Posterior cingulate gyrus (tissue), 11 donors: Measurements from ENCODE around the gene FGR.
"Not testable (repeated sequence)": the region's sequence is repeated elsewhere in the genome, so short reads cannot be mapped to it uniquely, and the experiment has no call there.

Experiments
- DNase-seq, 10 donors: peaks; one replicate each; pipeline versions ENCODE4 v3.0.0 to v3.0.0-alpha.2; 2020 to 2021; ENCODE audit warnings: mixed read lengths in 3 of 10
- intact Hi-C: fragments of 100-400 bp; cut with DNase I; formaldehyde crosslinking; loops from one replicate; pipeline ENCODE4 v1.15.1; 2023

FGR gene

DNA sequence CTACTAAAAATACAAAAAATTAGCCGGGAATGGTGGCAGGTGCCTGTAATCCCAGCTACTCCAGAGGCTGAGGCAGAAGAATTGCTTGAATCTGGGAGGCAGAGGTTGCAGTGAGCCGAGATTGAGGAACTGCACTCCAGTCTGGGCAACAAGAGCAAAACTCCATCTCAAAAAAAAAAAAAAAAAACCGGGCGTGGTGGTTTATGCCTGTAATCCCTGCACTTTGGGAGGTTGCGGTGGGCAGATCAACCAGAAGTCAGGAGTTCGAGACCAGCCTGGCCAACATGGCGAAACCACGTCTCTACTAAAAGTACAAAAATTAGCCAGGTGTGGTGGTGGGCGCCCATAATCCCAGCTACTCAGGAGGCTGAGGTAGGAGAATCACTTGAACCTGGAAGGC is 5.5 kb upstream of the FGR start:
- intact Hi-C loops: not testable (repeated sequence)
- peak in 2 of 10 donors; percentile 4 to 54 for DNase-seq

- intact Hi-C loops: no loop called here
- peak in 2 of 10 donors; percentile 3 to 8 for DNase-seq
These were observed 3.8 kb upstream of the FGR start for GRCh38 chr1:27638805-27639204.

- intact Hi-C loops: no loop called here
- peak in 2 of 10 donors; percentile 13 to 32 for DNase-seq
These were observed 3.2 kb upstream of the FGR start for GRCh38 chr1:27638047-27638734.

DNA sequence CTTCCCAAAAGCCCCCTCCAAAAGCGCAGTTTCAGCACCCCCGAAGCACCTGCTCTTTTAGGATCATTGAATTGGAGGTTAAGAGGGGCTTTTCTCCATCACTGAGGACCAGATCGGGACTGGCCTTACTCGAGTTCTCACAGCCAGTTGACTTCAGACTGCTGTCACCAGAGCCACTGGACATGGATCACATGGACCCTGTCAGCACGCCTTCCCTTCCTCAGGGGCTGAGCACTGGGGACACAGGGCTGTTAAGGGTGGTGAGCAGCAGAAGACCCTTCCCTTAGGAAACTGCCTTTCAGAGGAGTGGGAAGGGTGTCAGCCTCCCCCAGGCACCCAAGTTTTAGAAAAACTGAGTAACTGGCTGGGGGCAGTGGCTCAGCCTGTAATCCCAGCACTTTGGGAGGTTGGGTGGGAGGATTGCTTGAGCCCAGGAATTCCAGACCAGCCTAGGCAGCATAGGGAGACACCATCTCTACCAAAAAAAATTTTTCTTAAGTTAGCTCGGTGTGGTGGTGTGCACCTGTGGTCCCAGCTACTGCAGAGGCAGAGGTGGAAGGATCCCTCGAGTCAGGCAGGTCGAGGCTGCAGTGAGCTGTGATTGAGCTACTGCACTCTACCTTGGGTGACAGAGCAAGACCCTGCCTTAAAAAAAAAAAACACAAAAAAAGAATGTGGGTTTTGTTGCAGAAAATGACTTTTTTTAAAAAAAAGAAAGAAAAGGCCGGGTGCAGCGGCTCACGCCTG is 584 bp upstream of the FGR start:
- intact Hi-C loops: no loop called here
- DNase-seq: peak in 2 of 10 donors; percentile 15 to 51

DNA sequence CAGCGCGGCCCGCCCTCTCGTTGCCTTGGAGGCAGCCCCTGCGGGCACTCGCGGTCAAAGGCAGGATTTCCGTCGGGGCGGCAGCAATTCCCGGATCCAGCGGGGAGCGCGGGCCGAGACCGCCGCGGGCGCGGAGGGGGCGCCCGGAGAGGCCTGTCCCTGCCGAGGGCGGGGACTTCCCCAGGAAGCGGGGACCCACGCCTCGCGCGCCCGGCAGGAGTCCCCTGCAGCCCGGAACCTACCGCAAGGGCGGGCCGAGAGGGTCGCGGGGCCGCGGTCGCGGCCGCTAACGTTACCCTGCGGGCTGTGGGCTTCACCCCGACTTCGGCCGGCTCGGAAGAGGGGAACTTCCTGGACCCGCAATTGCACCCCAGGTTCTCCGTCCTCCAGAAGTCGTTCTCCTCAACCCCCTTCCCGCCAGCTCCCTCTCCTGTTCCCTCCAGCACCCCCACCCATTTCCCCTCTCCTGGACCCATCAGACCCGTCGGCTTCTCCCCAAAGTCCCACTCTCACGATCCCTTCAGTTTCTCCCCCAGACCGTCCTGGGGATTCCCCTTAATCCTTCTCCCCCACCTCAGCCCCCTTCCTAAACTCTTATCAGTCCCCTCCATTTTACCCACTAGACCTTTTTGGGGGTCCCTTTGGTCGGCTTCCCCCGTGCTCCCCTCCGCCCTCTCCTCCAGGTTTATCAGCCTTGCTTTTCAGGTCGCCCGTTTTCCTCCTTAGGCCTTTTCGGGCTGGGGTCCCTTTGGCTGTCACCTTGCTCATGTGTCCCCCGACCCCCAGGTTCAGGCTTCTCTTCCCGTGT is 604 bp downstream of the FGR start:
- intact Hi-C loops: no loop called here
- peak in 2 of 10 donors; percentile 57 to 69 for DNase-seq

DNA sequence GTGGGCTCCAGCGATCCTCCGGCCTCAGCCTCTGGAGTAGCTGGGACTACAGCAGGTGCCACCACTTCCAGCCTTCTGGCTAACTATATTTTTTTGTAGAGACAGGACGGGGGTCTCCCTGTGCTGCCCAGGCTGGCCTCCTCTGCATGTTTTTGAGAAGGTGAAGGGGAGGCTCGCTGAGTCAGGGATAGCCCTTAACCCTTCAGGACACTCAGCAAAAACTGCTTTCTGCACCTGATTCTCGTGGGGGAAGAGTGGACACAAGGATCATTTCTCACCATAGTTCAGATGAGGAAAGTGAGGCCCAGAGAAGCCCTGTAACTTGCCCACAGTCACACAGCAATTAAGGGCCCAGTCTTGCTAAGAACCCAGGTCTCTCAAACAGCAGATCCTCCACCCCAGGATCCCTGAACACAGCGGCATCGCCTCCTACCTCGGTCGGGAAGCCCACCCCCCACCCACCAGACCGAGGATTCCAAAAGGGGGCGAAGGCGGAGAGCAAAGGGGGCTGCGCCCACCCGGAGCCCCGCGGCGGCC is 1.3 kb downstream of the FGR start:
- intact Hi-C loops: no loop called here
- peak in 1 of 10 donors; percentile 12 for DNase-seq

DNA sequence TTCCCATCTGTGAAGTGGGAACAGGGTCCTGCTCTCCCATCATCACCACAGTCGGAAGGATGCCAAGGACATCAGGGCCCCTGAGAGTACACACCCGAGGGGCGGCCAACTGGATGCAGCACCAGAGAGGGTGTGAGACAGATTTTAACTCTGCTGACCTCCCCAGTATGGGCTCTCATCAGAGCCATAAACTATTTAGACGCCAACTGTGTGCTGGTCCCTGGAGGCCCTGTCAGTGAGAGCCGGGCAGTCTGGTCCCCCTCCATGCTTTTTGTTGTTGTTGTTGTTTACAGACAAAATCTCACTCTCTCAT is 1.7 kb downstream of the FGR start:
- intact Hi-C loops: no loop called here
- DNase-seq: peak in 1 of 10 donors; percentile 8

DNA sequence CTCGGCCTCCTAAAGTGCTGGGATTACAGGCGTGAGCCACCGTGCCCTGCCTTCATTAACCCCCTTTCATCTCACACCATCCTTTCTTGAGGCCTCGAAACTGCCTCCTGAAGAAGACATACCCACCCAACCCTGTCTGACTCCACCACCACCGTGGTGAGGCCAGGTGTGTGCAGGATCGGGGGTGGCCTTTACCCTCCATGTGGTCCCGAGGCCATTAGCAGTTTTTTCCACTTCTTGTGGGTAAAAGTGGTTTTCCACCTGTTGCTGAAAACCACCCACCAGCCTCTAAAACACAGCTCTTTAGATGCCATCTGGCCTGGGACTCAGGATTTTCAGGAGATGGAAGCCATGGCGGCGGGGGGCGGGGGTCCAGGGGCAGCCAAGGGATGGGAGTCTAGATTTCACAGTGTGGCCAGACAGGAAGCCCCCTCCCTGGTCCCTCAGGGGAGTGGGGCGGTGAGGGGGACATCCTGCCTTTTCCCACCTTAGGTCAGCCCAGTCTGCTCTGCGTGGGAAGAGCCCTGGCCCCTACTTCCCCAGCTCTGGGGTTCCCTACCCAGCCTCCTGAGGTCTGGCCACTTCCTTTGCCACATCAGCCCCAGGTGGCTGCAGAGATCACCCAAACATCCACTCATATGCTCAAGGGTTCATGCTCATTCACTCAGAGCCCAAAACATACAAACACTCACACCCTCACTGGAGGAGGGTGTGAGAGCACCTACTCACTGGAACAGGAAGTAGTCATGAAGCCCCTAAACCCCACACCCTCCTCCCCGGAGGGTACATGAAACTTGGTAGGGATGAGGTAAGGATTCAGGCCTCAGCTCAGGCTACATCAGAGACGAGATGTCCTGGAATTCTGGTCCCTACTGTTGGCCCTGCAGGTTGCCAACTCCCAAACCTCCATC is 2.3 kb downstream of the FGR start:
- intact Hi-C loops: no loop called here
- peak in 2 of 10 donors; percentile 55 to 63 for DNase-seq

DNA sequence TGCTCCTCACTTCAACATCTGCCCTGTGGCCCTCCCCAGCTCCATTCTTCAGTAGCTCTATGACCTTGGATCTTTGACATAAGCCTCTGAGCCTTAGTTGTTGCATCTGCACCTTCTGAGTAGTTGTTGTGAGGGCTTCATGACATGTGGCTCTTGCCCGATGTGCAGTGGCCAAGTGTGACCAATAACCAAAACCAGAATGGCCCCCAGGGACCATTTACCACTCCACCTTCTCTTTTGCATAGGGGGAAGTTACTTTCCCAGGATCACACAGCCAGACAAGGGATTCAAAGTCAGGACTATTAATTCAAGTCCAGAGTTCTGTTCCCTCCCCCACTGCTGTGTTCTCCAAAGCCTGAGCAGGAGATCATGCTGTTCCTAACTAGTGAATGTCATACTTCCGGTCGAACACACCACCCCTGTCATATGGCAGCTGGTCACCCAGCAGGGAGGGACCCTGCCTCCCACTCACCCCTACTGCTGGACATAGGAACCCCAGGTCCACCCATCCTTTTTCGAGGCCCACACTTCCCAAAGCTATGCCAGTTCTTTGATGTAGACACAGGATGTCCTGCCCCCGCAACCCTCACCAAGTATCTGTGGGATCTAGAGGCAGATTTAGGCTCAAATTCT is 4.0 kb downstream of the FGR start:
- DNase-seq: peak in 2 of 10 donors; percentile 37 to 42
- intact Hi-C loops: no loop called here

DNA sequence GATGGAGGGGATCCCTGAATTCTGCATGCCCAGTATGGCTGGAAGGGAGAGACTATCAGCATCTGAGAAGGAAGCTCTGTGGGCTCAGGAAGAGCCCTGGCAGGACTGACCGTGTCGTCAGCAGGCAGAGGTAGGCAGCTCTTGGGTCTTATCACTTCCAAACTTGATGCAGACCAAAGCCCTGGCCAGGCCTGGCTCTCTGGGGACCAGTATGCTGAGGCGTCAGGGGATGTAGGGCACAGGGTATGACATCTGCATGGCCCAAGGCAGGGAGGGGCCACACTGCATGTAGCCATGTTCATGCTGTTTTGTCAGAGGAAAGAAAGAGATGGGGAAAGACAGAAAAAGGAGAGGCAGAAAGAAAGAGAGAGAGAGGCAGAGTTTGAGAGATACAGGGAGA is 6.3 kb downstream of the FGR start:
- intact Hi-C loops: no loop called here
- peak in 2 of 10 donors; percentile 17 to 73 for DNase-seq

GRCh38 chr1:27627733-27628132 is 7.3 kb downstream of the FGR start:
- peak in 1 of 10 donors; percentile 7 for DNase-seq
- intact Hi-C loops: not testable (repeated sequence)

DNA sequence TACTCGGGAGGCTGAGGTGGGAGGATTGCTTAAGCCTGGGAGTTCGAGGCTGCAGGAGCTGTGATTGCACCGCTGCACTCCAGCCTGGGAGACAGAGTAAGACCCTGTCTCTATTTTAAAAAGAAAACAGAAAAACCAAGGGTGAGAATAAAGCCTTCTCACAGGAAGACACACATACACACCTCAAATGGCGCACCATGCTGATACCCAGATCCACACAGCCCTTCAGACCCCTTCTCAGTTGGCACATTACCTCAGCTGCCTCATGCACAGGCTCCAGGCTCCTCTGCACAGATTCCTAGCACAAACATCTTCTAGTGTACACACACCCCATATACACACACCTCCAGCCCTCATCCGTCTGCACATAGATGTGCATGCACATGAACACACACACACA is 7.9 kb downstream of the FGR start:
- intact Hi-C loops: no loop called here
- DNase-seq: peak in 1 of 10 donors; percentile 26

DNA sequence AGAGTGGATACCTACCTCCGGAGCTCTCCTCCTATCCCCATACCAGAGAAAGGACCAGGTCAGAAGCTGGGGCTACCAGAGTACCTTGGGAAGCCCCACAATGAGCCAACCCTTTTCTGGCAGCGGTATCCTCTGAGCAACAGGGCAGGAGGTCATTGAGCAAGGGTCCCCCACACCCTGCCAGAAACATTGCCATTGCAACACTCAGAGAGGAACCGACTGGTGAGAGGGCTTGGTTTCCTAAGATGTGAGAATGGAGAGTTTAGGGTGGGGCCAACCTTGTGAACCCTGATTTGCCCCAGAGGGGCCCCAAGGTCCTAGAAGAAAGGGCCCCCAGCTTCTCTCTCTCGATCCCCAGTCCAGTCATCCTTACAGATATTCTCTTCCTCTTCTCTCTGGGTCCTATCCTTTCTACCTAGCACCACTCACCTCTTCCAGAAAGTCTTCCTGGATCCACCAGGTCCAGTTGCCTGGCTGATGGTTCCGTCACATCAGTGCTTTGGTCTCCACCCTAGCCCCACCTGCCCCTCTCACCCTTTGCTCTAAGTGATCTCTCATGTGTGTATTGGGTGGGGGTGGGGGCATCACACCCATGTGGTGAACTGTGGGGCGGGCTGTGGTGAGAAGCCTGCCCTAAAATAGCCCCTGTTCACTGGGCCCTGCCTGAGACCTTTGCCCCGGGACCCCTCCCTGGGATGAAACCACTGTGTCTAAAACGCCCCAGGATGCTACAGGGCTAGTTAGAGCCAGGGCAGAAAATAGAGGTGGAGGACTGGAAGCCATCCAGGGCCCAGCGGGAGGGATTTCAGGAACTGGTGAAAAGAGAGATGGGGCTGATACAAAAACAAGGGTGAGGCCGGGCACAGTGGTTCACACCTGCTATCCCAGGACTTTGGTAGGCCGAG is 8.7 kb downstream of the FGR start:
- DNase-seq: peak in 2 of 10 donors; percentile 47 to 54
- intact Hi-C loops: no loop called here

GRCh38 chr1:27624467-27625178 is 10.4 kb downstream of the FGR start:
- DNase-seq: peak in 2 of 10 donors; percentile 49 to 70
- intact Hi-C loops: no loop called here

GRCh38 chr1:27623327-27624212 is 11.4 kb downstream of the FGR start:
- DNase-seq: peak in 2 of 10 donors; percentile 21 to 76
- intact Hi-C loops: no loop called here

DNA sequence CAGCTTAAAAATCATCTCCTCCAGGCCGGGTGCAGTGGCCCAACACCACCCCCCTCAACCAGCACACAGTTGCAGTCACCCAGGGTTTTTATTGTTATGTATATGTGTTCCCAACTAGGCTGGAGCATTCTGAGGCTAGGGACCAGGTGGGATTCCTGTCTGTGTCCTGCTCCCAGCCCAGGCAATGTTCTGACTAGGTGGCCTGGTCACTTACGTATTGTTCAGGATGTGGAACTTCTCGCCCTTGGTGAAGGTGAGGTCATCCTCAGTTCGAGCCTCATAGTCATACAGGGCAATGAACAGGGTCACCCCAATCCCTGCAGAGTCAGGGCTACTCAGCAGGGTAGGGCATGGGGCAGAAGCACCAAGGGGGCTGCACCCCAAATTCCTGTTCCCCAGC is 12.2 kb downstream of the FGR start:
- intact Hi-C loops: no loop called here

More for the DNA sequence above, 12.2 kb downstream of the FGR start:
- peak in 2 of 10 donors; percentile 26 to 31 for DNase-seq
